Bronchial epithelial cell (primary cell): ENCODE results near the gene VPS11. TPM values are rescaled to one million over a fixed set of nuclear protein-coding genes. Genes with fewer than 3 reads are reported as not detected.

Experiments used
- DNase-seq: peaks from one replicate; pipeline ENCODE4 v3.0.0-alpha.2; 2010; ENCODE audit warnings: low read depth
- FAIRE-seq: peaks from 2 replicates; lab custom pipeline; 2011; peaks lifted over from hg19 to GRCh38; lab: Jason Lieb, UNC
- H3K27me3 ChIP-seq: 2 replicates; pipeline ENCODE4 v1.5.1; 2011; ENCODE audit warnings: low read length; ENCODE audit not compliant: control insufficient read depth, insufficient read depth
- H3K36me3 ChIP-seq: 2 replicates; pipeline ENCODE4 v1.5.1; 2011; ENCODE audit warnings: low read length; ENCODE audit not compliant: control insufficient read depth, insufficient read depth
- H3K4me3 ChIP-seq: 2 replicates; pipeline ENCODE4 v1.5.1; 2011; ENCODE audit warnings: mild to moderate bottlenecking, low read depth, low read length, control low read depth
- total RNA-seq: library from RNA; depleted of rRNA; stranded (reverse); fragments of >200 nt; gene quantifications from 2 replicates; pipeline ENCODE4 v1.2.1, GENCODE V29; 2014
- TF ChIP-seq, protein P1 (sequence below): IDR thresholded peaks from 2 replicates; pipeline ENCODE4 v1.5.1; 2011; ENCODE audit warnings: mild to moderate bottlenecking, moderate library complexity, low read length, control low read depth, inconsistent platforms; ENCODE audit not compliant: insufficient read depth, severe bottlenecking

VPS11 gene
- total RNA-seq, 1 donor from 2014 or later = 24.5 TPM

- FAIRE-seq (no peak), DNase-seq (no peak)
- H3K4me3 ChIP-seq = no peak overlapping the region
- no peaks in the 10 kb centered on the region for H3K27me3 ChIP-seq
- peaks cover 6% of the 10 kb centered on the region for H3K36me3 ChIP-seq
- TF ChIP-seq, protein P1, sequence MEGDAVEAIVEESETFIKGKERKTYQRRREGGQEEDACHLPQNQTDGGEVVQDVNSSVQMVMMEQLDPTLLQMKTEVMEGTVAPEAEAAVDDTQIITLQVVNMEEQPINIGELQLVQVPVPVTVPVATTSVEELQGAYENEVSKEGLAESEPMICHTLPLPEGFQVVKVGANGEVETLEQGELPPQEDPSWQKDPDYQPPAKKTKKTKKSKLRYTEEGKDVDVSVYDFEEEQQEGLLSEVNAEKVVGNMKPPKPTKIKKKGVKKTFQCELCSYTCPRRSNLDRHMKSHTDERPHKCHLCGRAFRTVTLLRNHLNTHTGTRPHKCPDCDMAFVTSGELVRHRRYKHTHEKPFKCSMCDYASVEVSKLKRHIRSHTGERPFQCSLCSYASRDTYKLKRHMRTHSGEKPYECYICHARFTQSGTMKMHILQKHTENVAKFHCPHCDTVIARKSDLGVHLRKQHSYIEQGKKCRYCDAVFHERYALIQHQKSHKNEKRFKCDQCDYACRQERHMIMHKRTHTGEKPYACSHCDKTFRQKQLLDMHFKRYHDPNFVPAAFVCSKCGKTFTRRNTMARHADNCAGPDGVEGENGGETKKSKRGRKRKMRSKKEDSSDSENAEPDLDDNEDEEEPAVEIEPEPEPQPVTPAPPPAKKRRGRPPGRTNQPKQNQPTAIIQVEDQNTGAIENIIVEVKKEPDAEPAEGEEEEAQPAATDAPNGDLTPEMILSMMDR = no peak
Observed at GRCh38 chr11:119087123-119087522, 19.5 kb downstream of the VPS11 start.

DNA sequence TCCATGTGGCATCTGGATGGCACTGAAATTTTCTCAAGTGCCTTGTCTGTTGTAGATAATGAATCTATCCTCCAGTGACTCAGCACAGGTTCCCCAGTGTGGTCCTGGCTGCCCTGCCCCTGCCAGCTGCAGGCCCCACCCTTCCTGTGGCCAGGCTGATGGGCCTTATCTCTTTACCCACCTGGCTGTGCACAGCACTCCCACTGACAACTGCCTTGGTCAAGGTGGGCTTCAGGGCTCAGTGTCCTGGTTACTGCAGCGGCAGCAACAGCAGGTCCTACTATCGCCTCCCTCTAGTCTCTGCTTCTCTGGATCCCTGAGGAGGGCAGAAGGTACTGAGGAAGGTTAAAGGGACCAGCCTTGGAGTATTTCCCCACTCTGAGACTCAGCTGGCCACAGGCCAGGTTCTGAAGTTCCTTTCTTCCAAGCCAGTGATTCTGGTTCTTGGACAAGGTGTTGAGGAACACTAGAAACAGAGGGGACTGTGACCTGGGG lies 20.2 kb downstream of the VPS11 start:
- TF ChIP-seq, protein P1 = no peak
- peak; percentile 29 for DNase-seq
- Histone ChIP-seq H3K36me3 (peaks cover 4% of the 10 kb centered on the region), H3K27me3 (no peaks in the 10 kb centered on the region), H3K4me3 (no peak overlapping the region)
- no peak for FAIRE-seq

DNA sequence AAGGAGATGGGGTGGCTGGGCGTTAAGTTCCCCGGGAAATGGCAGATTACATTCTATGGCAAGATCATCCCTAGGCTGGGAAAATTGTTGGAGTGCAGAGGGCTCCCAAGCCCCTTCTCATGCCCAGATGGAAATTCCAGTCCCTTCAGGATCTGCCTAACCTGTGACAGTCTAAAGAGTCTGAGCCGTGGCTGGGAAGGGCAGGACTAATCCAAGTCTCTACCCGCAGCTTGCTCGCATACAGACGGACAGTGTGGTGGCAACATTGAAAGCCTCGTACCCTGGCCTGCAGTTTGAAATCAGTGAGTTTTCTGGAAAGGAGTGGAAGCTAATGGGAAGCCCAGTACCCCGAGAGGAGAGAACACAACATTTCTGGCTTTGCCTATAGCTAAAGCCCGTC lies 20.8 kb downstream of the VPS11 start:
- TF ChIP-seq, protein P1 = no peak
- no peak overlapping the region for H3K4me3 ChIP-seq
- H3K36me3 ChIP-seq = peaks cover 4% of the 10 kb centered on the region
- no peak for FAIRE-seq
- no peak for DNase-seq
- H3K27me3 ChIP-seq = no peaks in the 10 kb centered on the region

GRCh38 chr11:119089319-119089718 lies 21.7 kb downstream of the VPS11 start:
- Histone ChIP-seq H3K27me3 (no peaks in the 10 kb centered on the region), H3K4me3 (no peak overlapping the region), H3K36me3 (peaks cover 4% of the 10 kb centered on the region)
- TF ChIP-seq, protein P1 = no peak
- no peak for DNase-seq
- FAIRE-seq = no peak

DNA sequence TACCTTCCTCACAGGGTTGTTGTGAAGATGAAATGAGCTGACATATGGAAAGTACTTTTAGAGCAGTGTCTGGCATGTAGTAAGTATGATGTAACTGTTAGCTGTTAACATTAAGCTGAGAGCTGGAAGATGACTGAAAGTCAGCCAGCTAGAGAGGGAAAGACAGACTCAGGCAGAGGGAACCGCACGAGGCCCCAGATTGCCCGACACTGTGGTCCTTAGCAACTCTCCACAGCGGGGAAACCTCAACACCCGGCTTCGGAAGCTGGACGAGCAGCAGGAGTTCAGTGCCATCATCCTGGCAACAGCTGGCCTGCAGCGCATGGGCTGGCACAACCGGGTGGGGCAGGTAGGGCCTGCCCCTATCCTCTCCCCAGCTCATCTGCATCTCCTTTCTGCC lies 23.6 kb downstream of the VPS11 start:
- Histone ChIP-seq H3K27me3 (no peaks in the 10 kb centered on the region), H3K36me3 (peaks cover 4% of the 10 kb centered on the region), H3K4me3 (no peak overlapping the region)
- TF ChIP-seq, protein P1 = no peak
- FAIRE-seq (no peak), DNase-seq (no peak)

DNA sequence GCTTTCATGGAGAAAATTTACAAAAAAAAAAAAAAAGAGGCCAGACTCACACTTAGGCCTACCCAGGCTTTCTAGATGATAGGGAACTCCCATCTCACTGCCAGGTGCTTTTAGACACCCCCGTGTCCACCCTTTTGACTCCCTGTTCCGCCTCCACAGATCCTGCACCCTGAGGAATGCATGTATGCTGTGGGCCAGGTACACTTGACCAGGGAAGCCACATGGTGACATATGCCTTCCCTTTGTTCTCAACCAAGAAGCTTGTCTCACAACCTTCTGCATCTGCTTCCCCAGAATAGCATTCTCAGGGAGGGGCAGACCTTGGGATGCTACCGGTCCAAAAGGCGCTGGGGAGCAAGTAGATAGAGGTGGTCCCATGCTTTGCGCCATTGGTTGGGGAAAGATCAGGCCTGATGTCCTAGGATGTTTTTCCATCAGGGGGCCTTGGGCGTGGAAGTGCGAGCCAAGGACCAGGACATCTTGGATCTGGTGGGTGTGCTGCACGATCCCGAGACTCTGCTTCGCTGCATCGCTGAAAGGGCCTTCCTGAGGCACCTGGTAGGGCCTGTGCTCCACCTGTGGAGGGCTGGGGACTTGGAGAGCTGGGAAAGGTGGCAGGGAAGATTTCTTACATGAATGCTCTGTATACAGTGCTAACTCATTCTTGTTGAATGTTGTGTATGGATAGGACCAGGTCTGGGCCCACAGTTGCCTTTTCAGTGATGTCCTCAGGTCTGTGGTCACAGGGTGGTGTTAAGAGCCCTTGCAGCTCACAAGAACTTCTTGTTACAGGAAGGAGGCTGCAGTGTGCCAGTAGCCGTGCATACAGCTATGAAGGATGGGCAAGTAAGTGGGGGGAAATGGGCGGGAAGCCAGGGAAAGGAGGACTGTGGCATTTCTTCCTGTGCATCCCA lies 24.6 kb downstream of the VPS11 start:
- DNase-seq = no peak
- peak; percentile 28 for FAIRE-seq
- Histone ChIP-seq H3K36me3 (peaks cover 10% of the 10 kb centered on the region), H3K4me3 (no peak overlapping the region), H3K27me3 (no peaks in the 10 kb centered on the region)
- TF ChIP-seq, protein P1 = no peak
